GM18511 (cell line): ENCODE data around the gene STRN3.
"Not testable (repeated sequence)": the region's sequence is repeated elsewhere in the genome, so short reads cannot be mapped to it uniquely, and the experiment has no call there.

ENCODE experiments used
- ATAC-seq: cut with Tn5 transposase; IDR thresholded peaks from one replicate; pipeline ENCODE4 v1.9.1; 2021; ENCODE audit warnings: mild to moderate bottlenecking, moderate library complexity; ENCODE audit not compliant: unreplicated experiment

The STRN3 gene, protein sequence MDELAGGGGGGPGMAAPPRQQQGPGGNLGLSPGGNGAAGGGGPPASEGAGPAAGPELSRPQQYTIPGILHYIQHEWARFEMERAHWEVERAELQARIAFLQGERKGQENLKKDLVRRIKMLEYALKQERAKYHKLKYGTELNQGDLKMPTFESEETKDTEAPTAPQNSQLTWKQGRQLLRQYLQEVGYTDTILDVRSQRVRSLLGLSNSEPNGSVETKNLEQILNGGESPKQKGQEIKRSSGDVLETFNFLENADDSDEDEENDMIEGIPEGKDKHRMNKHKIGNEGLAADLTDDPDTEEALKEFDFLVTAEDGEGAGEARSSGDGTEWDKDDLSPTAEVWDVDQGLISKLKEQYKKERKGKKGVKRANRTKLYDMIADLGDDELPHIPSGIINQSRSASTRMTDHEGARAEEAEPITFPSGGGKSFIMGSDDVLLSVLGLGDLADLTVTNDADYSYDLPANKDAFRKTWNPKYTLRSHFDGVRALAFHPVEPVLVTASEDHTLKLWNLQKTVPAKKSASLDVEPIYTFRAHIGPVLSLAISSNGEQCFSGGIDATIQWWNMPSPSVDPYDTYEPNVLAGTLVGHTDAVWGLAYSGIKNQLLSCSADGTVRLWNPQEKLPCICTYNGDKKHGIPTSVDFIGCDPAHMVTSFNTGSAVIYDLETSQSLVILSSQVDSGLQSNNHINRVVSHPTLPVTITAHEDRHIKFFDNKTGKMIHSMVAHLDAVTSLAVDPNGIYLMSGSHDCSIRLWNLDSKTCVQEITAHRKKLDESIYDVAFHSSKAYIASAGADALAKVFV

GRCh38 chr14:31026077-31026449 is at the start of gene STRN3:
TSS of gene STRN3 (minus strand) at chr14:31026379. CDS start at chr14:31026185, 194 bp downstream.
- ATAC-seq, result no peak

GRCh38 chr14:31075144-31075543 is 49.0 kb upstream of the STRN3 start:
- no peak for ATAC-seq

DNA sequence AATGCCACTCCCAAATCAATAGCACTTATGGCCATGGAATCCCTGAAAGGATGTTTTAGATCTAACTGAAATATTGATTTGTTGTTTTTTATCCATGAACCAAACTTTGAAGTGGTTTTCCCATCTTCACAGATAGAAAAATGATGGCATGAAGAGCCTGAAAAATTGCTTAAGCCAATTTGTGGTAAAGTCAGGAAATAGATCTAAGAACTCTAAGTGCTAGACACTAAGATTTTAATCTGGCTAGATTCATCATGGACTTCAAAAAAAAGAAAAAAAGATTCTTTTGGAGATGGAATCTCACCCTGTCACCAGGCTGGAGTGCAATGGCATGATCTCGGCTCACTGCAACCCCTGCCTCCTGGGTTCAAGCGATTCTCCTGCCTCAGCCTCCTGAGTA is 45.0 kb upstream of the STRN3 start:
- no peak for ATAC-seq

DNA sequence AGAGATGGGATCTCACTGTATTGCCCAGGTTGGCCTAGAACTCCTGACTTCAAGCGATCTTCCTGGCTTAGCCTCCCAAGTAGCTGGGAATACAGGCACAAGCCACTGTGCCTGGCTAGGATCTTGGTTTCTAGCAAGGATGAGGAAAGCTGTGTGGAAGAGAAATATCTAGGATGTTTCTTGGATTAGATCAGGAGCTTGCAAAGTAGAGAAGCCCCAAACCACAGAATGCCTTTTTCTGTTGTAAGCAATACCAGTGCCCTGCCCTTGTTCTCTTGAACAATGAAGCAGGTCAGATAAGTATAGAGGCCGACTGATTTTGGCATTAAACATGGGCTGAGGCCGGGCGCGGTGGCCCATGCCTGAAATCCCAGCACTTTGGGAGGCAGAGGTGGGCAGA is 44.3 kb upstream of the STRN3 start:
- ATAC-seq, result no peak

GRCh38 chr14:31069343-31069742 is 43.2 kb upstream of the STRN3 start:
- ATAC-seq, result no peak

DNA sequence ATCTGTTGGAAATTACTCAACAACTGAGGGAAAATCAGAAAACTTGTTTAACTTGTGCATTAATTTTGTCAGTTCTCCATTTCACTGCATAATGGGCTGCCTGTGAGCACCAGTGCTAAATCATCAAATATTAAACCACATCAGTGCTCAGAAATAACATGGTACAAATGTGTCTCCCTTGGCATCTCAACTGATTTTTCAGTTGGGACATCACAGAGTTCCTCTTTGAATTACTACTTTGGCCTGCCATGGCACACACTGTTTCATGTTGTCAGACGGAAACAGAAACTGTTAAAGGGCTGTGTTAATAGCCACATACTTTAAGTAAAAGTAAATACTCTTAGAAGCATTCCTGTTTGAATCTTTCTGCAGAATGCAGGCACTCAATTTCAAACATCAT is 42.1 kb upstream of the STRN3 start:
- no peak for ATAC-seq

GRCh38 chr14:31062908-31063307 is 36.7 kb upstream of the STRN3 start:
- ATAC-seq, result not testable (repeated sequence)

DNA sequence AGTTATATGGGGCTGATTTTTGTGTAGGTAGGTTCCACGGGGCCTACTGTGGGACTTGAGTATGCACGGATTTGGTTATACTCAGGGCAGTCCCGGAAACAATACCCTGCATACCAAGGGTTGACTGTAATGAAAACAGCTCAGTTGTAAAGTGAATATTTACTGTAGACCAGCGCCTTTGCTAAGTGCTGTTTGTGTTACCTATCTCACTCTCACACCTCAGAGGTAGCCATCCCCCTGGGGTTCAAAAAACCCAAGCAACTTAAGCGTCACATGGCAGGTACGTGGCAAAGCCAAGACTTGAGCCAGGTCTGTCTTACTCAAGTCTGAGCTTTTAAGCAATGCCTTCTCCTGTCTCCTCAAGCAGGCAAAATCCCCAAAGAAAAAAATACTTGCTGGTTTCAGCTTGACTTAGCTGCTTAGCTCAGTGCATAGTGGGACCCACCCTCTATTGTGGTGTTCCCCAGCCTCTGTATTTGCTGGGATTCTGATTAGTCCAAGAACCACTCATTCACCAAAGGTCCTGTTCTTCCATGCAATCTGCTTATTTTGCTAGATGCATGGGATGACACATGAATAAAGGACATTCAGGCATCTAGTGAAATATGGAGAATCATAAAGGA is 34.2 kb upstream of the STRN3 start:
- no peak for ATAC-seq

GRCh38 chr14:31059152-31059924 is 33.2 kb upstream of the STRN3 start:
- no peak for ATAC-seq

DNA sequence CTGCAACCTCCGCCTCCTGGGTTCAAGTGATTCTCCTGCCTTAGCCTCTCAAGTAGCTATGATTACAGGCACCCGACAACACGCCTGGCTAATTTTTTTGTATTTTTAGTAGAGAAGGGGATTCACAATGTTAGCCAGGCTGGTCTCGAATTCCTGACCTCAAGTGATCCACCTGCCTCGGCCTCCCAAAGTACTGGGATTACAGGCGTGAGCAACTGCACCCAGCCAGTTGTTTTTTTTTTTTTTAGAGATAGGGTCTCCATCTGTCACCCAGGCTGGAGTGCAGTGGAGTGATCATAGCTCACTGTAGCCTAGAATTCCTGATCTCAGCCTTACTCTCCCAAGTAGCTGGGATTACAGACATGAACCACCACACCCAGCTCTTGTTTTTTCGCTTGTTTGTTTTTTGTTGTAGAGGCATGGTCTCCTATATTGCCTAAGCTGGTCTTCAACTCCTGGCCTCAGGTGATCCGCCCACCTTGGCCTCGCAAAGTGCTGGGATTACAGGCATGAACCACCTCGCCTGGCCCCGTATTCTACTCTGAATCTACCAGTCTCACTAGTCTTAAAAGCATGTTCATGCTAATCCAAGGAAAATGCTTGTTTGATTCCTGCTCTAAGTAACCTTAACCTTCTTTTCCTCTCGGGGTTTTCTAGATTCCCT is 31.7 kb upstream of the STRN3 start:
- ATAC-seq, result no peak

GRCh38 chr14:31057035-31057434 is 30.9 kb upstream of the STRN3 start:
- ATAC-seq, result no peak

DNA sequence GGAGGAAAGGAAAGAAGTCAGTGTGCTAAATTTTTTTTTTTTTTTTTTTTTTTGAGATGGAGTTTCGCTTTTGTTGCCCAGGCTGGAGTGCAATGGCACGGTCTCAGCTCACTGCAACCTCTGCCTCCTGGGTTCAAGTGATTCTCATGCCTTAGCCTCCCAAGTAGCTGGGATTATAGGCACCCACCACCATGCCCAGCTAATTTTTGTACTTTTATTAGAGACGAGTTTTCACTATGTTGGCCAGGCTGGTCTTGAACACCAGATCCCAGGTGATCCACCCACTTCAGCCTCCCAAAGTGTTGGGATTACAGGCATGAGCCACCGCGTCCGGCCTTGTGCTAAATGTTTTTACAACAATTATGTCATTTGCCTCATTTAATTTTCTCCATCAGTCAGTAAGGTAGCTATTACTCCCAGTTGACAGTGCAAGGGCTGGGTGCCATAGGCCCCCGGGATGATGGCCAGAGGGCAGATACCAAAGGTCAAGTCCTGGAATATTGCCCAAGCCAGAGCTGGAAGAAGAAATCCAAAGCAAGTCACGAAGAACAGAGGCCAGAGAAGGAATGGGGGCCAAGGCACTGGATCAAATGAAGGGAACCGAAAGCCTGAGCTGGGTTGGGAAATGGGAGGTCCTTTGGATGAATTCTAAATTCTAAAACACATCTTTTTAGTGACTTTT is 26.9 kb upstream of the STRN3 start:
- not testable (repeated sequence) for ATAC-seq

DNA sequence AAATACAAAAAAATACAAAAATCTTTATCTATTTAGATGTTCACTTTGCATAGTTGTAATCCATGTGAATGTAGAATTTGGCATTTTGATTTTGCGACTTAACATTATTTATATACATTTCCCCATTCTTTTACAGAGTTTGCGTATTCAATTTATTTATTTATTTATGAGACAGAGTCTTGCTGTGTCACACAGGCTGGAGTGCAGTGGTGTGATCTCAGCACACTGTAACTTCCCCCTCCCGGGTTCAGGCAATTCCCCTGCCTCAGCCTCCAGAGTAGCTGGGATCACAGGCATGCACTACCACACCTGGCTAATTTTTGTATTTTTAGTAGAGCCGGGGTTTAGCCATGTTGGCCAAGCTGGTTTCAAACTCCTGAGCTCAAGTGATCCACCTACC is 25.3 kb upstream of the STRN3 start:
- ATAC-seq, result no peak

- ATAC-seq, result no peak
Measured at GRCh38 chr14:31051023-31051422, 24.8 kb upstream of the STRN3 start.

DNA sequence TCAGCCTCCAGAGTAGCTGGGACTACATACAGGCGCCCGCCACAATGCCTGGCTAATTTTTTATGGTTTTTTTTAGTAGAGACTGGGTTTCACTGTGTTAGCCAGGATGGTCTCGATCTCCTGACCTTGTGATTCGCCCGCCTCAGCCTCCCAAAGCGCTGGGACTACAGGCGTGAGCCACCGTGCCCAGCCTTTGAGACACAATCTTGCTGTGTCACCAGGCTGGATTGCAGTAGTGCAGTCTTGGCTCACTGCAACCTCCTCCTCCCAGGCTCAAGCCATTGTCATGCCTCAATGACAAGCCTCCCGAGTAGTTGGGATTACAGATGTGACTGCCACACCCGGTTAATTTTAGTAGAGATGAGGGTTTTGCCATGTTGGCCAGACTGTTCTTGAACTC is 21.3 kb upstream of the STRN3 start:
- no peak for ATAC-seq

GRCh38 chr14:31045501-31046080 is 19.4 kb upstream of the STRN3 start:
- ATAC-seq, result no peak

- ATAC-seq, result no peak
Measured at GRCh38 chr14:31043379-31043778, 17.2 kb upstream of the STRN3 start.

DNA sequence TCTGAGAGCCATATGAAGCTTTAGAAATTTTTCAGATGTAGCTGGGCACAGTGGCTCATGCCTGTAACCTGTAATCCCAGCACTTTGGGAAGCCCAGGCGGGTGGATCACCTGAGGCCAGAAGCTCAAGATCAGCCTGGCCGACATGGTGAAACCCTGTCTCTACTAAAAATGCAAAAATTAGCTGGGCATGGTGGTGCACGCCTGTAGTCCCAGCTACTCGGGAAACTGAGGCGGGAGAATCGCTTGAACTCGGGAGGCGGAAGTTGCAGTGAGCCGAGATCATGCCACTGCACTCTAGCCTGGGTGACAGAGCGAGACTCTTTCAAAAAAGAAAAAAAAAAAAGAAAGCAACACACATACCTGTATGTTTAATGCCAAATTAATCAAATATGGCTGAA is 16.7 kb upstream of the STRN3 start:
- ATAC-seq, result not testable (repeated sequence)

DNA sequence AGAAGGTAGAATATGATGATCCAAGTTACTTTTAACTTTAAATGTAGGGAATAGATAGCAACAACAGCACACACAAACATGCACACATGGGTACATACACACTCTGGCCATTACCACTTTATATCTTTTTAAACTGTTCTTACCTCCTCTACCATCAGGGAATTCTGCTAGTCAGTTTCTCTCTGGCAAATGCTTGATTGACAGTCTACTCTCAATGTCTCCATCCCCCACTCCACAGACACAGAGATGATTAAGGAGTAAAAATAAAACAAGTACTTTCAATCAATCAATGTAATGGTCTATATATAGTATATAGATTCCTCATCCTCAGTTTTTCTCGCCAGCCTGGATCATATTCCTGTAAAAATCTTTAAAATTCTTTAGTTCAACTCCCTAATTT is 16.1 kb upstream of the STRN3 start:
- ATAC-seq, result no peak
